Neural progenitor cell (in vitro differentiated cells): Measurements from ENCODE around the gene RPS6KA6. TPM values are rescaled to one million over a fixed set of nuclear protein-coding genes. Genes with fewer than 3 reads are reported as not detected.

Source experiments
- DNase-seq: peaks from one replicate; pipeline ENCODE4 v3.0.0-alpha.2; 2016; ENCODE audit warnings: low spot score
- H2AFZ ChIP-seq: fragments of 200-600 bp; sonication (generic); replicated peaks from 2 replicates; pipeline ENCODE4 v1.6.1; 2016; ENCODE audit warnings: antibody characterized with exemption
- H3F3A ChIP-seq: fragments of 200-600 bp; sonication (generic); 2 replicates; pipeline ENCODE4 v1.6.1; 2016; ENCODE audit warnings: antibody characterized with exemption, low read depth
- H3K27ac ChIP-seq: fragments of 200-600 bp; sonication (generic); 2 replicates; pipeline ENCODE4 v1.5.1; 2016; ENCODE audit warnings: mild to moderate bottlenecking
- H3K27me3 ChIP-seq: fragments of 200-600 bp; sonication (generic); 2 replicates; pipeline ENCODE4 v1.6.1; 2016; ENCODE audit warnings: mild to moderate bottlenecking, moderate library complexity
- H3K36me3 ChIP-seq: fragments of 200-600 bp; sonication (generic); 2 replicates; pipeline ENCODE4 v1.5.1; 2016
- H3K4me1 ChIP-seq: fragments of 200-600 bp; sonication (generic); 2 replicates; pipeline ENCODE4 v1.6.1; 2016; ENCODE audit warnings: mixed run types
- H3K4me2 ChIP-seq: fragments of 200-600 bp; sonication (generic); 2 replicates; pipeline ENCODE4 v1.6.1; 2016
- H3K4me3 ChIP-seq: fragments of 200-600 bp; sonication (generic); 2 replicates; pipeline ENCODE4 v1.5.1; 2016
- H3K79me2 ChIP-seq: fragments of 200-600 bp; sonication (generic); 2 replicates; pipeline ENCODE4 v1.6.1; 2016; ENCODE audit warnings: low read depth
- H3K9ac ChIP-seq: fragments of 200-600 bp; sonication (generic); 2 replicates; pipeline ENCODE4 v1.6.1; 2016
- H3K9me3 ChIP-seq: fragments of 200-600 bp; sonication (generic); 2 replicates; pipeline ENCODE4 v1.5.1; 2016; ENCODE audit warnings: low read depth
- H4K20me1 ChIP-seq: fragments of 200-600 bp; sonication (generic); 2 replicates; pipeline ENCODE4 v1.6.1; 2016; ENCODE audit warnings: low read depth
- H3K27ac Mint-ChIP-seq: 3 replicates; pipeline ENCODE4 v1.8.0; 2021; ENCODE audit warnings: mixed read lengths
- H3K27me3 Mint-ChIP-seq: 2 replicates; pipeline ENCODE4 v1.8.0; 2022; ENCODE audit warnings: low read depth, mild to moderate bottlenecking, inconsistent platforms, moderate library complexity, mixed read lengths; ENCODE audit not compliant: insufficient read depth
- H3K36me3 Mint-ChIP-seq: 3 replicates; pipeline ENCODE4 v1.8.0; 2021; ENCODE audit warnings: mixed read lengths
- H3K4me1 Mint-ChIP-seq: 3 replicates; pipeline ENCODE4 v1.8.0; 2021; ENCODE audit warnings: mixed read lengths
- H3K4me3 Mint-ChIP-seq: 3 replicates; pipeline ENCODE4 v1.8.0; 2021; ENCODE audit warnings: mild to moderate bottlenecking, moderate library complexity, mixed read lengths
- H3K9me3 Mint-ChIP-seq: 3 replicates; pipeline ENCODE4 v1.8.0; 2020; ENCODE audit warnings: mixed read lengths
- EZH2 ChIP-seq: fragments of 200-600 bp; sonication (generic); IDR thresholded peaks from 2 replicates; pipeline ENCODE4 v1.6.1; 2017; ENCODE audit warnings: antibody characterized with exemption, mild to moderate bottlenecking, moderate library complexity
- EZH2phosphoT487 ChIP-seq: fragments of 200-600 bp; sonication (generic); IDR thresholded peaks from 2 replicates; pipeline ENCODE4 v1.6.1; 2017; ENCODE audit warnings: antibody characterized with exemption
- total RNA-seq: library from RNA; depleted of rRNA; stranded (reverse); fragments of >200 nt; gene quantifications from 2 replicates; pipeline ENCODE4 v1.2.3, GENCODE V29; 2015; ENCODE audit warnings: low replicate concordance
- TF ChIP-seq, protein P1 (sequence below): fragments of 200-600 bp; sonication (generic); IDR thresholded peaks from 2 replicates; pipeline ENCODE4 v1.5.1; 2017; ENCODE audit warnings: antibody characterized with exemption, mild to moderate bottlenecking

Gene RPS6KA6
- total RNA-seq, 1 donor from 2014 or later = 20.0 TPM

DNA sequence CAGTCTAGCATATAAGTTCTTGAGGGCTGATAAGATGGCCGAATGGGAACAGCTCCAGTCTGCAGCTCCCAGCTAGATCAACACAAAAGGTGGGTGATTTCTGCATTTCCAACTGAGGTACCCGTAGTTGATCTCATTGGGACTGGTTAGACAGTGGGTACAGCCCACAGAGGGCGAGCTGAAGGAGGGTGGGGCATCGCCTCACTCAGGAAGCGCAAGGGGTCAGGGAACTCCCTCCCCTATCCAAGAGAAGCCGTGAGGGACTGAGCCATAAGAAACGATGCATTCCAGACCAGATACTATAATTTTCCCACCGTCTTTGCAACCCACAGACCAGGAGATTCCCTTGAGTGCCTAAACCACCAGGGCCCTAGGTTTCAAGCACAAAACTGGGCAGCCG, 109.0 kb downstream of the RPS6KA6 start:
- no peak overlapping the region for H2AFZ ChIP-seq
- no peak overlapping the region for H3K4me3 ChIP-seq
- H3K4me2 ChIP-seq = no peak overlapping the region
- Mint-ChIP-seq H3K27me3 (peaks cover 2% of the 10 kb centered on the region), H3K9me3 (peaks cover 29% of the 10 kb centered on the region), H3K36me3 (no peaks in the 10 kb centered on the region), H3K27ac (no peak overlapping the region), H3K4me3 (no peak overlapping the region), H3K4me1 (peaks cover 4% of the 10 kb centered on the region)
- H3K9ac ChIP-seq = no peak overlapping the region
- H4K20me1 ChIP-seq = no peaks in the 10 kb centered on the region
- peaks cover 8% of the 10 kb centered on the region for H3K9me3 ChIP-seq
- H3K27ac ChIP-seq = no peak overlapping the region
- no peaks in the 10 kb centered on the region for H3F3A ChIP-seq
- no peaks in the 10 kb centered on the region for H3K36me3 ChIP-seq
- H3K27me3 ChIP-seq = no peaks in the 10 kb centered on the region
- H3K79me2 ChIP-seq = no peaks in the 10 kb centered on the region
- DNase-seq = no peak
- TF ChIP-seq EZH2phosphoT487 (no peak), EZH2 (no peak)
- TF ChIP-seq, protein P1, sequence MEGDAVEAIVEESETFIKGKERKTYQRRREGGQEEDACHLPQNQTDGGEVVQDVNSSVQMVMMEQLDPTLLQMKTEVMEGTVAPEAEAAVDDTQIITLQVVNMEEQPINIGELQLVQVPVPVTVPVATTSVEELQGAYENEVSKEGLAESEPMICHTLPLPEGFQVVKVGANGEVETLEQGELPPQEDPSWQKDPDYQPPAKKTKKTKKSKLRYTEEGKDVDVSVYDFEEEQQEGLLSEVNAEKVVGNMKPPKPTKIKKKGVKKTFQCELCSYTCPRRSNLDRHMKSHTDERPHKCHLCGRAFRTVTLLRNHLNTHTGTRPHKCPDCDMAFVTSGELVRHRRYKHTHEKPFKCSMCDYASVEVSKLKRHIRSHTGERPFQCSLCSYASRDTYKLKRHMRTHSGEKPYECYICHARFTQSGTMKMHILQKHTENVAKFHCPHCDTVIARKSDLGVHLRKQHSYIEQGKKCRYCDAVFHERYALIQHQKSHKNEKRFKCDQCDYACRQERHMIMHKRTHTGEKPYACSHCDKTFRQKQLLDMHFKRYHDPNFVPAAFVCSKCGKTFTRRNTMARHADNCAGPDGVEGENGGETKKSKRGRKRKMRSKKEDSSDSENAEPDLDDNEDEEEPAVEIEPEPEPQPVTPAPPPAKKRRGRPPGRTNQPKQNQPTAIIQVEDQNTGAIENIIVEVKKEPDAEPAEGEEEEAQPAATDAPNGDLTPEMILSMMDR = no peak
- no peaks in the 10 kb centered on the region for H3K4me1 ChIP-seq

GRCh38 chrX:84064814-84065213, 123.2 kb downstream of the RPS6KA6 start:
- H4K20me1 ChIP-seq = no peaks in the 10 kb centered on the region
- no peak overlapping the region for H3K27ac Mint-ChIP-seq
- H3K36me3 ChIP-seq = no peaks in the 10 kb centered on the region
- no peaks in the 10 kb centered on the region for H3K4me1 ChIP-seq
- H3K27ac ChIP-seq = no peak overlapping the region
- peaks cover 11% of the 10 kb centered on the region for H3K9me3 ChIP-seq
- H3K4me3 ChIP-seq = no peak overlapping the region
- H3K9me3 Mint-ChIP-seq = peaks cover 11% of the 10 kb centered on the region
- H3F3A ChIP-seq = no peaks in the 10 kb centered on the region
- H2AFZ ChIP-seq = no peak overlapping the region
- H3K27me3 Mint-ChIP-seq = no peaks in the 10 kb centered on the region
- H3K4me1 Mint-ChIP-seq = no peaks in the 10 kb centered on the region
- DNase-seq = no peak
- no peak overlapping the region for H3K9ac ChIP-seq
- TF ChIP-seq, protein P1 = no peak
- TF ChIP-seq EZH2phosphoT487 (no peak), EZH2 (no peak)
- no peaks in the 10 kb centered on the region for H3K36me3 Mint-ChIP-seq
- H3K79me2 ChIP-seq = no peaks in the 10 kb centered on the region
- no peak overlapping the region for H3K4me2 ChIP-seq
- H3K4me3 Mint-ChIP-seq = no peak overlapping the region
- no peaks in the 10 kb centered on the region for H3K27me3 ChIP-seq

DNA sequence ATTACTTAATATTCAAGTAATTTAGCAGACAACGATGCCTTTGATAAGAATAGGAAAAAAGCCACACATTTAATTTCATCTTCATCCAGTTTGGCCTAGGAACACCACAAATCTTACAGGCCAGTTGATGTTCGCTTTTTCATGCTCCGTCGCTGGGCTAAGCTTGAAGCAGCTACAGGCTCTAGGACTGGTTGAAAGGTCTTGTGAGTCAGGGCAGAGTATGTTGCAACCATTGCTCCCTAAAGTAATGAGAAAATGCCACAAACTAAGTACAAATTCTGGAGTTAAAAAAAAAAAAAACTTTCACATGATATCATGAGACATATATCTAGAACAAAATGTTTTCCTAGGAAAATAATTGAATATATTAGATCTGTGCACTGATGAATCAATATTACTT, 123.8 kb downstream of the RPS6KA6 start:
- no peak overlapping the region for H3K27ac ChIP-seq
- Mint-ChIP-seq H3K27ac (no peak overlapping the region), H3K4me1 (no peaks in the 10 kb centered on the region), H3K4me3 (no peak overlapping the region), H3K27me3 (no peaks in the 10 kb centered on the region), H3K9me3 (peaks cover 8% of the 10 kb centered on the region), H3K36me3 (no peaks in the 10 kb centered on the region)
- no peak overlapping the region for H2AFZ ChIP-seq
- H3K4me1 ChIP-seq = no peaks in the 10 kb centered on the region
- H3K4me2 ChIP-seq = no peak overlapping the region
- TF ChIP-seq, protein P1 = no peak
- TF ChIP-seq EZH2 = no peak
- no peak for TF ChIP-seq EZH2phosphoT487
- DNase-seq = no peak
- peaks cover 11% of the 10 kb centered on the region for H3K9me3 ChIP-seq
- no peak overlapping the region for H3K4me3 ChIP-seq
- no peaks in the 10 kb centered on the region for H4K20me1 ChIP-seq
- no peaks in the 10 kb centered on the region for H3F3A ChIP-seq
- H3K27me3 ChIP-seq = no peaks in the 10 kb centered on the region
- no peaks in the 10 kb centered on the region for H3K79me2 ChIP-seq
- no peak overlapping the region for H3K9ac ChIP-seq
- H3K36me3 ChIP-seq = no peaks in the 10 kb centered on the region
